Nephron (organoid): Measurements from ENCODE around the gene CCPG1.

Experiments
- H3K27ac Mint-ChIP-seq, 3 experiments: 2 replicates each; pipeline ENCODE4 v1.8.0; 2020; ENCODE audit warnings: mixed read lengths in 3 of 3, mild to moderate bottlenecking in 2 of 3, moderate library complexity in 1 of 3
- H3K27me3 Mint-ChIP-seq: 2 replicates; pipeline ENCODE4 v1.8.0; 2021; ENCODE audit warnings: low read depth, mild to moderate bottlenecking, moderate library complexity, mixed read lengths
- H3K36me3 Mint-ChIP-seq: 2 replicates; pipeline ENCODE4 v1.8.0; 2020; ENCODE audit warnings: low read depth, mixed read lengths
- H3K4me1 Mint-ChIP-seq: 2 replicates; pipeline ENCODE4 v1.8.0; 2020; ENCODE audit warnings: mixed read lengths
- H3K4me3 Mint-ChIP-seq, 3 experiments: 2 replicates each; pipeline ENCODE4 v1.8.0; 2020; ENCODE audit warnings: mild to moderate bottlenecking in 3 of 3, mixed read lengths in 3 of 3, moderate library complexity in 2 of 3
- H3K9me3 Mint-ChIP-seq: 2 replicates; pipeline ENCODE4 v1.8.0; 2020; ENCODE audit warnings: mixed read lengths
- CTCF ChIP-seq, 3 experiments: fragments of 200-600 bp; sonication (generic); IDR thresholded peaks; one replicate each; pipeline ENCODE4 v1.5.0; 2021; ENCODE audit warnings: antibody characterized with exemption in 3 of 3; ENCODE audit not compliant: unreplicated experiment in 3 of 3

CCPG1 gene

GRCh38 chr15:55318588-55319494 is 89.3 kb downstream of the CCPG1 start, which contains the start of the genes PIGB and PIGBOS1:
PIGB (plus strand) TSS chr15:55319222; CDS start chr15:55319251, 29 bp downstream.
PIGBOS1 (minus strand) TSS chr15:55319123; CDS start chr15:55317792, 1,331 bp downstream.
- Mint-ChIP-seq H3K27me3 (no peaks in the 10 kb centered on the region), H3K36me3 (peaks cover 24% of the 10 kb centered on the region), H3K4me3 (peak within 1 kb of the TSS; percentile 99 to 100 (median 100)), H3K27ac (peak within 1 kb of the TSS; percentile 96 to 100 (median 99)), H3K9me3 (no peaks in the 10 kb centered on the region), H3K4me1 (peaks cover 30% of the 10 kb centered on the region)
- peak in 1 of 3 experiments; percentile 0 for TF ChIP-seq CTCF (IDR thresholded peaks at IDR 0.05; ENCODE audit: unreplicated experiment in 3 of 3)
